C4-2B (cell line): ENCODE measurements around the gene RSRP1.
"Not testable (repeated sequence)": the region's sequence is repeated elsewhere in the genome, so short reads cannot be mapped to it uniquely, and the experiment has no call there.

Experiments used
- ZFX ChIP-seq: fragments of 450-650 bp; IDR thresholded peaks from 2 replicates; pipeline ENCODE4 v1.6.1; 2017
- TF ChIP-seq, protein P1 (sequence below): fragments of 450-650 bp; conservative IDR thresholded peaks from 2 replicates; pipeline ENCODE4 v1.5.1; 2017; ENCODE audit warnings: mild to moderate bottlenecking

GRCh38 chr1:25279693-25280111 lies 32.4 kb upstream of the RSRP1 start:
- TF ChIP-seq, protein P1, sequence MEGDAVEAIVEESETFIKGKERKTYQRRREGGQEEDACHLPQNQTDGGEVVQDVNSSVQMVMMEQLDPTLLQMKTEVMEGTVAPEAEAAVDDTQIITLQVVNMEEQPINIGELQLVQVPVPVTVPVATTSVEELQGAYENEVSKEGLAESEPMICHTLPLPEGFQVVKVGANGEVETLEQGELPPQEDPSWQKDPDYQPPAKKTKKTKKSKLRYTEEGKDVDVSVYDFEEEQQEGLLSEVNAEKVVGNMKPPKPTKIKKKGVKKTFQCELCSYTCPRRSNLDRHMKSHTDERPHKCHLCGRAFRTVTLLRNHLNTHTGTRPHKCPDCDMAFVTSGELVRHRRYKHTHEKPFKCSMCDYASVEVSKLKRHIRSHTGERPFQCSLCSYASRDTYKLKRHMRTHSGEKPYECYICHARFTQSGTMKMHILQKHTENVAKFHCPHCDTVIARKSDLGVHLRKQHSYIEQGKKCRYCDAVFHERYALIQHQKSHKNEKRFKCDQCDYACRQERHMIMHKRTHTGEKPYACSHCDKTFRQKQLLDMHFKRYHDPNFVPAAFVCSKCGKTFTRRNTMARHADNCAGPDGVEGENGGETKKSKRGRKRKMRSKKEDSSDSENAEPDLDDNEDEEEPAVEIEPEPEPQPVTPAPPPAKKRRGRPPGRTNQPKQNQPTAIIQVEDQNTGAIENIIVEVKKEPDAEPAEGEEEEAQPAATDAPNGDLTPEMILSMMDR, result not testable (repeated sequence)
- TF ChIP-seq ZFX, result not testable (repeated sequence)
